ENCODE data around the gene CDH4.

- no peak for TF ChIP-seq CTCF (IDR thresholded peaks at IDR 0.05; ENCODE audit: insufficient read depth, low read length)
- TF ChIP-seq POLR2AphosphoS5 (IDR thresholded peaks at IDR 0.05; ENCODE audit: low read depth) = no peak
- TF ChIP-seq REST (IDR thresholded peaks at IDR 0.05; ENCODE audit: insufficient replicate concordance, low read depth) = no peak
- no peak for TF ChIP-seq GABPA (IDR thresholded peaks at IDR 0.05; ENCODE audit: low read depth)
Observed at GRCh38 chr20:61934716-61935530, 682.9 kb downstream of the CDH4 start.
